Activated CD8-positive, alpha-beta T cell treated with anti-CD3 and anti-CD28 coated beads for 36 hours (primary cell): ENCODE data around the gene FURIN. TPM values are rescaled to one million over a fixed set of nuclear protein-coding genes. Genes with fewer than 3 reads are reported as not detected.
A peak's percentile ranks its signal among the peaks of the same experiment; 100 is the strongest.

Source experiments
- ATAC-seq: fragments of 200-7000 bp; cut with Tn5 transposase; one replicate; pipeline ENCODE4 v1.10.0; 2021; ENCODE audit warnings: mild to moderate bottlenecking, moderate library complexity
- CTCF ChIA-PET: fragments of 350-600 bp; sonication (Branson Sonifier 250); formaldehyde crosslinking; loops from one replicate; lab custom pipeline; 2021; ENCODE audit warnings: antibody characterized with exemption; lab: Charles Lee
- POLR2A ChIA-PET: fragments of 350-600 bp; sonication (Branson Sonifier 250); formaldehyde crosslinking; loops from one replicate; lab custom pipeline; 2021; ENCODE audit warnings: antibody characterized with exemption; lab: Charles Lee
- DNase-seq: peaks from one replicate; pipeline ENCODE4 v3.0.0-alpha.2; 2020
- H3K27ac Mint-ChIP-seq: one replicate; pipeline ENCODE4 v1.8.0; 2021; ENCODE audit warnings: mild to moderate bottlenecking, mixed read lengths
- H3K27me3 Mint-ChIP-seq: one replicate; pipeline ENCODE4 v1.8.0; 2021; ENCODE audit warnings: mixed read lengths
- H3K36me3 Mint-ChIP-seq: one replicate; pipeline ENCODE4 v1.8.0; 2021; ENCODE audit warnings: low read depth, mixed read lengths
- H3K4me1 Mint-ChIP-seq: one replicate; pipeline ENCODE4 v1.8.0; 2021; ENCODE audit warnings: low read depth, mixed read lengths
- H3K4me3 Mint-ChIP-seq: one replicate; pipeline ENCODE4 v1.8.0; 2021; ENCODE audit warnings: mild to moderate bottlenecking, moderate library complexity, mixed read lengths
- H3K9me3 Mint-ChIP-seq: one replicate; pipeline ENCODE4 v1.8.0; 2021; ENCODE audit warnings: mixed read lengths
- intact Hi-C: fragments of 100-400 bp; cut with micrococcal nuclease; formaldehyde crosslinking; loops from one replicate; pipeline ENCODE4 v1.10.0; 2022
- total RNA-seq, 2 experiments: library from RNA; stranded (reverse); gene quantifications; one replicate each; pipeline ENCODE4 v1.2.3, GENCODE V29; 2021
- TF ChIP-seq, protein P1 (sequence below): fragments of 200-600 bp; IDR thresholded peaks from one replicate; pipeline ENCODE4 v1.8.0; 2022; ENCODE audit warnings: antibody characterized with exemption, mild to moderate bottlenecking

FURIN gene
- total RNA-seq, 2 experiments from 2014 or later: 111 to 117 TPM

GRCh38 chr15:90903733-90904536 lies 35.5 kb downstream of the FURIN start:
- Mint-ChIP-seq H3K27me3 (no peaks in the 10 kb centered on the region), H3K4me3 (peak overlapping the region; percentile 77), H3K9me3 (no peaks in the 10 kb centered on the region), H3K27ac (peak overlapping the region; percentile 83), H3K36me3 (peaks cover 37% of the 10 kb centered on the region), H3K4me1 (peaks cover 24% of the 10 kb centered on the region)
- DNase-seq: peak; percentile 49
- no peak for ATAC-seq
- CTCF ChIA-PET: interaction anchor here (1.0 to 16.4 kb wide), 14 partner anchors 9 to 584 kb away, joined by 3 to 255 read pairs (median 8); partner anchors contain the start of genes FES, HDDC3, RCCD1 and UNC45A
- POLR2A ChIA-PET: interaction anchor here (0.8 to 14.2 kb wide), 14 partner anchors 9 to 186 kb away, joined by 3 to 133 read pairs (median 6); partner anchors contain the start of genes BLM, HDDC3, RCCD1 and UNC45A
- TF ChIP-seq, protein P1, sequence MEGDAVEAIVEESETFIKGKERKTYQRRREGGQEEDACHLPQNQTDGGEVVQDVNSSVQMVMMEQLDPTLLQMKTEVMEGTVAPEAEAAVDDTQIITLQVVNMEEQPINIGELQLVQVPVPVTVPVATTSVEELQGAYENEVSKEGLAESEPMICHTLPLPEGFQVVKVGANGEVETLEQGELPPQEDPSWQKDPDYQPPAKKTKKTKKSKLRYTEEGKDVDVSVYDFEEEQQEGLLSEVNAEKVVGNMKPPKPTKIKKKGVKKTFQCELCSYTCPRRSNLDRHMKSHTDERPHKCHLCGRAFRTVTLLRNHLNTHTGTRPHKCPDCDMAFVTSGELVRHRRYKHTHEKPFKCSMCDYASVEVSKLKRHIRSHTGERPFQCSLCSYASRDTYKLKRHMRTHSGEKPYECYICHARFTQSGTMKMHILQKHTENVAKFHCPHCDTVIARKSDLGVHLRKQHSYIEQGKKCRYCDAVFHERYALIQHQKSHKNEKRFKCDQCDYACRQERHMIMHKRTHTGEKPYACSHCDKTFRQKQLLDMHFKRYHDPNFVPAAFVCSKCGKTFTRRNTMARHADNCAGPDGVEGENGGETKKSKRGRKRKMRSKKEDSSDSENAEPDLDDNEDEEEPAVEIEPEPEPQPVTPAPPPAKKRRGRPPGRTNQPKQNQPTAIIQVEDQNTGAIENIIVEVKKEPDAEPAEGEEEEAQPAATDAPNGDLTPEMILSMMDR: no peak
- intact Hi-C loops: no loop called here

DNA sequence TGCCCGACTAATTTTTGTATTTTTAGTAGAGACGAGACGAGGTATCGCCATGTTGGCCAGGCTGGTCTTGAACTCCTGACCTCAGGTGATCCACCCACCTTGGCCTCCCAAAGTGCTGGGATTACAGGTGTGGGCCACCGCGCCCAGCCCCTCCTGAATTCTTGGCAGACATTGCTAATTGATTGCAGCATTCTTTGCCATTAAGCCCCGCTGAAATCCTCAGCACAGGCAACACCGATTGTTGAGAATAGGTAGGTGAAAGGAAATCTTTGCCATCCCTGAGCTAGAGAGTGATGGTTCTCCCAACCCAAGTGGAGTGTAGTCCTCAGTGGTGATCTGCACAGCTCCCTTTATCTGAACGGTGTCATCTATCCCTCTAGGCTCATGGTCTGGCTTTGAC lies 36.4 kb downstream of the FURIN start:
- Mint-ChIP-seq H3K4me1 (peaks cover 24% of the 10 kb centered on the region), H3K4me3 (no peak overlapping the region), H3K27ac (no peak overlapping the region), H3K36me3 (peaks cover 40% of the 10 kb centered on the region), H3K27me3 (no peaks in the 10 kb centered on the region), H3K9me3 (no peaks in the 10 kb centered on the region)
- CTCF ChIA-PET: interaction anchor here (1.3 to 16.4 kb wide), 3 partner anchors 12 to 29 kb away, joined by 3 to 255 read pairs (median 89); partner anchors contain the start of genes FES, HDDC3 and UNC45A
- TF ChIP-seq, protein P1: no peak
- intact Hi-C loops: no loop called here
- POLR2A ChIA-PET: interaction anchor here (1.2 to 14.2 kb wide), 8 partner anchors 10 to 187 kb away, joined by 3 to 133 read pairs (median 6); partner anchors contain the start of genes BLM, HDDC3, RCCD1 and UNC45A
- DNase-seq: no peak
- no peak for ATAC-seq

DNA sequence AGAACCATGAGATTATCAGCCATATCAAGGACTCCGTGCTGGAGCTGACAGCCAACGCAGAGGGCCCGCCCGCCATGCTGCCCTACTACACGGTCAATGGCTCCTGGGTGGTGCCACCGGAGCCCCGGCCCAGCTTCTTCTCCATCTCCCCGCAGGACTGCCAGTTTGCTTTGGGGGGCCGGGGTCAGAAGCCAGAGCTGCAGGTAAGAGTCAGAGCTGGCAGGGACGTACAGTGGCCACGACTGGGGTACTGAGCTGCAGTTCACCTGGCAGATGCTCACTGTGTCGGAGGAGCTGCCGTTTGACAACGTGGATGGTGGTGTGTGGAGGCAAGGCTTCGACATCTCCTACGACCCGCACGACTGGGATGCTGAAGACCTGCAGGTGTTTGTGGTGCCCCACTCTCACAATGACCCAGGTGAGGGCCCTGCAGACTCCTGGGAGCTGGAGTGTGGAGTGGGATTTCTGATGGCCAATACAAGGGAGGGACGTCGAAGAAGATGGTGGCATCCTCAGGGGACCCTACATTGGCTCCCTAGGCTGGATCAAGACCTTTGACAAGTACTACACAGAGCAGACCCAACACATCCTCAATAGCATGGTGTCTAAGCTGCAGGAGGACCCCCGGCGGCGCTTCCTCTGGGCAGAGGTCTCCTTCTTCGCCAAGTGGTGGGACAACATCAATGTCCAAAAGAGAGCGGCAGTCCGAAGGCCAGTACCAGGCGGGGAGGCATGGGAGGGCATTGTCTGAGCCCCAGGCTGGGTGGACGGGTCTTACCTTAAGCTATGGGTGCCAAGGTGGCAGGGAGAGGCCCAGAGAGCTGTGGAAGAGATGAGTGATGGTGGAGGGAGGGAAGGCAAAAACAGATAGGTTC lies 37.2 kb downstream of the FURIN start:
- TF ChIP-seq, protein P1: no peak
- Mint-ChIP-seq H3K27ac (no peak overlapping the region), H3K4me1 (peaks cover 22% of the 10 kb centered on the region), H3K36me3 (peaks cover 45% of the 10 kb centered on the region), H3K9me3 (no peaks in the 10 kb centered on the region), H3K27me3 (no peaks in the 10 kb centered on the region), H3K4me3 (no peak overlapping the region)
- intact Hi-C loops: no loop called here
- no peak for ATAC-seq
- ChIA-PET CTCF (interaction anchor here (1.3 to 16.4 kb wide), 3 partner anchors 13 to 28 kb away, joined by 3 to 255 read pairs (median 89); partner anchors contain the start of genes FES, HDDC3 and UNC45A), POLR2A (interaction anchor here (1.2 to 14.2 kb wide), 8 partner anchors 9 to 188 kb away, joined by 3 to 133 read pairs (median 6); partner anchors contain the start of genes BLM, HDDC3, RCCD1 and UNC45A)
- DNase-seq: no peak

GRCh38 chr15:90906181-90906849 lies 37.9 kb downstream of the FURIN start:
- no peaks in the 10 kb centered on the region for H3K27me3 Mint-ChIP-seq
- H3K9me3 Mint-ChIP-seq: no peaks in the 10 kb centered on the region
- intact Hi-C loops: no loop called here
- DNase-seq: no peak
- H3K27ac Mint-ChIP-seq: no peak overlapping the region
- POLR2A ChIA-PET: interaction anchor here (1.2 to 14.2 kb wide), 3 partner anchors 8 to 26 kb away, joined by 5 to 133 read pairs (median 12); partner anchors contain the start of genes HDDC3 and UNC45A
- CTCF ChIA-PET: interaction anchor here (13.1 to 16.4 kb wide), 2 partner anchors 21 to 27 kb away, joined by 89 to 255 read pairs; partner anchors contain the start of genes FES, HDDC3 and UNC45A
- H3K4me3 Mint-ChIP-seq: no peak overlapping the region
- H3K4me1 Mint-ChIP-seq: peaks cover 19% of the 10 kb centered on the region
- H3K36me3 Mint-ChIP-seq: peaks cover 47% of the 10 kb centered on the region
- ATAC-seq: no peak
- TF ChIP-seq, protein P1: no peak
